Measurements from ENCODE around the gene SETD5. TPM values are rescaled to one million over a fixed set of nuclear protein-coding genes. Genes with fewer than 3 reads are reported as not detected.

The SETD5 gene
- total and polyA plus RNA-seq, 2 of the 8 experiments (the other 6 are each of a cell fraction or from before 2014, with no cell fraction given): 108 to 234 TPM

GRCh38 chr3:9351709-9352126, 45.7 kb upstream of the SETD5 start (continued):
- TF ChIP-seq CHD7 (IDR thresholded peaks at IDR 0.05; ENCODE audit: insufficient replicate concordance, low read length) (peak; percentile 55), KDM4A (IDR thresholded peaks at IDR 0.05; ENCODE audit: low read depth, low read length, severe bottlenecking) (no peak), TEAD4 (IDR thresholded peaks at IDR 0.05; ENCODE audit: low read depth, low read length) (peak; percentile 94), POLR2A (IDR thresholded peaks at IDR 0.05; ENCODE audit: control extremely low read depth in 1 of 2, low read depth in 2 of 2, low read length in 2 of 2) (peak in 1 of 2 experiments; percentile 77; a peak in 2 of 3 replicates), EGR1 (IDR thresholded peaks at IDR 0.05; ENCODE audit: borderline replicate concordance, low read depth, low read length) (0 out of 2 replicates have a peak, but pooled peaks have one; percentile 67), RNF2 (IDR thresholded peaks at IDR 0.05; ENCODE audit: borderline replicate concordance, low read depth, low read length, missing control alignments, poor library complexity, severe bottlenecking) (no peak), TAF7 (optimal IDR thresholded peaks at IDR 0.05; ENCODE audit: borderline replicate concordance, low read depth, low read length) (no peak), NRF1 (IDR thresholded peaks at IDR 0.05; ENCODE audit: low read depth, low read length) (no peak)
- TF ChIP-seq, protein P1, sequence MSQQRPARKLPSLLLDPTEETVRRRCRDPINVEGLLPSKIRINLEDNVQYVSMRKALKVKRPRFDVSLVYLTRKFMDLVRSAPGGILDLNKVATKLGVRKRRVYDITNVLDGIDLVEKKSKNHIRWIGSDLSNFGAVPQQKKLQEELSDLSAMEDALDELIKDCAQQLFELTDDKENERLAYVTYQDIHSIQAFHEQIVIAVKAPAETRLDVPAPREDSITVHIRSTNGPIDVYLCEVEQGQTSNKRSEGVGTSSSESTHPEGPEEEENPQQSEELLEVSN (IDR thresholded peaks at IDR 0.05): no peak

Measured in H1 (cell line).